H1 (cell line): ENCODE data around the gene MTMR4. TPM values are rescaled to one million over a fixed set of nuclear protein-coding genes. Genes with fewer than 3 reads are reported as not detected.

ENCODE experiments used
- CTCF ChIA-PET: fragments of 300-600 bp; sonication (Branson Sonifier 250); formaldehyde crosslinking; loops from one replicate; lab custom pipeline; 2021; ENCODE audit not compliant: partially characterized antibody; lab: Charles Lee
- POLR2A ChIA-PET: fragments of 300-600 bp; sonication (Branson Sonifier 250); formaldehyde crosslinking; loops from one replicate; lab custom pipeline; 2021; ENCODE audit warnings: inconsistent platforms; ENCODE audit not compliant: partially characterized antibody; lab: Charles Lee
- DNase-seq, 2 experiments: peaks; one replicate each; pipeline versions ENCODE4 v3.0.0 to v3.0.0-alpha.2; 2010 to 2022; ENCODE audit warnings: low spot score in 2 of 2, low read depth in 1 of 2, mixed read lengths in 1 of 2
- FAIRE-seq: peaks from 2 replicates; lab custom pipeline; 2011; peaks lifted over from hg19 to GRCh38; lab: Jason Lieb, UNC
- H2AFZ ChIP-seq: 2 replicates; pipeline ENCODE4 v1.8.1; 2012; ENCODE audit warnings: low read length, inconsistent platforms
- H2AK5ac ChIP-seq: 2 replicates; pipeline ENCODE4 v1.6.1; 2013; ENCODE audit warnings: low read depth, low read length
- H2BK120ac ChIP-seq: replicated peaks from 2 replicates; pipeline ENCODE3; 2013; ENCODE audit warnings: low read depth, low read length, inconsistent platforms
- H2BK12ac ChIP-seq: 2 replicates; pipeline ENCODE4 v1.6.1; 2013; ENCODE audit warnings: low read depth, low read length
- H2BK15ac ChIP-seq: 2 replicates; pipeline ENCODE4 v1.6.1; 2013; ENCODE audit warnings: low read length
- H2BK20ac ChIP-seq: 2 replicates; pipeline ENCODE4 v1.6.1; 2013; ENCODE audit warnings: low read length
- H2BK5ac ChIP-seq: 2 replicates; pipeline ENCODE4 v1.6.1; 2013; ENCODE audit warnings: low read depth, low read length
- H3K14ac ChIP-seq: 2 replicates; pipeline ENCODE4 v1.6.1; 2013; ENCODE audit warnings: inconsistent platforms; ENCODE audit not compliant: insufficient read length
- H3K18ac ChIP-seq: 2 replicates; pipeline ENCODE4 v1.6.1; 2013; ENCODE audit warnings: low read length; ENCODE audit errors: extremely low read depth
- H3K23ac ChIP-seq: 2 replicates; pipeline ENCODE4 v1.6.1; 2013; ENCODE audit warnings: inconsistent platforms; ENCODE audit not compliant: insufficient read length
- H3K23me2 ChIP-seq: 2 replicates; pipeline ENCODE4 v1.6.1; 2013; ENCODE audit warnings: low read depth, low read length
- H3K27ac ChIP-seq: 2 replicates; pipeline ENCODE4 v1.6.1; 2011; ENCODE audit warnings: low read depth, low read length, inconsistent platforms
- H3K27me3 ChIP-seq, 4 experiments: replicated peaks in 1 of 4; 1 replicate in 1 of 4; 2 replicates in 3 of 4; pipeline versions ENCODE4 v1.6.1 to v1.8.1; 2011 to 2013; ENCODE audit warnings: low read length in 3 of 4, mild to moderate bottlenecking in 3 of 4, inconsistent platforms in 2 of 4, mixed read lengths in 2 of 4, moderate library complexity in 1 of 4; ENCODE audit not compliant: control insufficient read depth in 3 of 4, insufficient read depth in 3 of 4; ENCODE audit errors: extremely low read depth in 1 of 4
- H3K36me3 ChIP-seq, 4 experiments: 2 replicates each; pipeline versions ENCODE4 v1.6.1 to v1.8.1; 2011 to 2013; ENCODE audit warnings: mild to moderate bottlenecking in 4 of 4, low read length in 3 of 4, moderate library complexity in 2 of 4, control low read depth in 1 of 4, inconsistent platforms in 1 of 4; ENCODE audit not compliant: insufficient read depth in 4 of 4, control insufficient read depth in 2 of 4
- H3K4ac ChIP-seq: replicated peaks from 2 replicates; pipeline ENCODE3; 2013; ENCODE audit warnings: low read length, low read depth, mixed read lengths, inconsistent platforms; ENCODE audit not compliant: insufficient read length
- H3K4me1 ChIP-seq, 4 experiments: replicated peaks in 1 of 4; 1 replicate in 1 of 4; 2 replicates in 3 of 4; pipeline versions ENCODE4 v1.6.1 to v1.8.1; 2011 to 2013; ENCODE audit warnings: low read length in 3 of 4, inconsistent platforms in 2 of 4, mixed read lengths in 1 of 4; ENCODE audit not compliant: insufficient read depth in 4 of 4, control insufficient read depth in 3 of 4
- H3K4me2 ChIP-seq, 2 experiments: 2 replicates each; pipeline versions ENCODE4 v1.6.1 to v1.8.1; 2011 to 2013; ENCODE audit warnings: low read depth in 2 of 2, low read length in 2 of 2, control low read depth in 1 of 2, inconsistent platforms in 1 of 2, mild to moderate bottlenecking in 1 of 2; ENCODE audit not compliant: insufficient read depth in 1 of 2
- H3K4me3 ChIP-seq, 4 experiments: fragments of 200-600, 300-600 bp in 1 of 4; sonication (generic), shearing (Covaris generic), sonication (Bioruptor Twin) in 1 of 4; 2 replicates each; pipeline versions ENCODE4 v1.5.1 to v1.8.1; 2011 to 2016; ENCODE audit warnings: low read length in 4 of 4, low read depth in 3 of 4, control low read depth in 2 of 4, inconsistent platforms in 2 of 4, mild to moderate bottlenecking in 2 of 4, mixed read lengths in 1 of 4, moderate library complexity in 1 of 4; ENCODE audit not compliant: insufficient read depth in 2 of 4; ENCODE audit errors: extremely low read depth in 1 of 4
- H3K56ac ChIP-seq: replicated peaks from 2 replicates; pipeline ENCODE3; 2013; ENCODE audit warnings: low read depth, mild to moderate bottlenecking, mixed read lengths, low read length, inconsistent platforms; ENCODE audit not compliant: insufficient read length
- H3K79me1 ChIP-seq: 2 replicates; pipeline ENCODE4 v1.6.1; 2013; ENCODE audit warnings: low read depth, low read length, control low read depth
- H3K79me2 ChIP-seq, 2 experiments: 2 replicates each; pipeline versions ENCODE4 v1.6.1 to v1.8.1; 2012 to 2013; ENCODE audit warnings: low read length in 2 of 2, mild to moderate bottlenecking in 2 of 2, inconsistent platforms in 1 of 2; ENCODE audit not compliant: insufficient read depth in 2 of 2, control insufficient read depth in 1 of 2
- H3K9ac ChIP-seq, 4 experiments: replicated peaks in 1 of 4; 1 replicate in 1 of 4; 2 replicates in 3 of 4; pipeline versions ENCODE4 v1.6.1 to v1.8.1; 2011 to 2013; ENCODE audit warnings: low read depth in 3 of 4, low read length in 3 of 4, control low read depth in 2 of 4, mild to moderate bottlenecking in 2 of 4, moderate library complexity in 2 of 4, inconsistent platforms in 1 of 4; ENCODE audit errors: extremely low read depth in 1 of 4
- H3K9me3 ChIP-seq, 2 experiments: 2 replicates each; pipeline versions ENCODE4 v1.6.1 to v1.8.1; 2012 to 2013; ENCODE audit warnings: mild to moderate bottlenecking in 2 of 2, moderate library complexity in 2 of 2, control low read depth in 1 of 2, inconsistent platforms in 1 of 2, low read depth in 1 of 2, low read length in 1 of 2, mixed read lengths in 1 of 2; ENCODE audit not compliant: insufficient read depth in 2 of 2
- H4K20me1 ChIP-seq, 2 experiments: replicated peaks in 1 of 2; 2 replicates each; pipeline versions ENCODE3 to v1.8.1; 2011 to 2013; ENCODE audit warnings: inconsistent platforms in 2 of 2, low read length in 2 of 2, mild to moderate bottlenecking in 1 of 2; ENCODE audit not compliant: insufficient read depth in 2 of 2, control insufficient read depth in 1 of 2
- H4K5ac ChIP-seq: 2 replicates; pipeline ENCODE4 v1.6.1; 2013; ENCODE audit warnings: low read length, low read depth, mixed read lengths, inconsistent platforms; ENCODE audit not compliant: insufficient read length
- H4K8ac ChIP-seq: 2 replicates; pipeline ENCODE4 v1.8.0; 2013; ENCODE audit warnings: mild to moderate bottlenecking, moderate library complexity, low read length, inconsistent platforms; ENCODE audit not compliant: insufficient read depth; ENCODE audit errors: extremely low read depth
- H4K91ac ChIP-seq: replicated peaks from 2 replicates; pipeline ENCODE3; 2013; ENCODE audit warnings: low read length, mixed read lengths, inconsistent platforms; ENCODE audit not compliant: insufficient read length
- CBX5 ChIP-seq: fragments of 300-800, 300-1000 bp; sonication (generic); IDR thresholded peaks from 2 replicates; pipeline ENCODE4 v1.7.1; 2016; ENCODE audit warnings: antibody characterized with exemption, low read length, low read depth
- CTCF ChIP-seq, 3 experiments: IDR thresholded peaks; 1 replicate in 2 of 3; 2 replicates in 1 of 3; pipeline versions ENCODE4 v1.5.1 to v1.6.1; 2011; ENCODE audit warnings: low read length in 3 of 3, mild to moderate bottlenecking in 3 of 3, inconsistent platforms in 2 of 3, low read depth in 1 of 3, moderate library complexity in 1 of 3; ENCODE audit not compliant: insufficient read depth in 1 of 3; ENCODE audit errors: control extremely low read depth in 1 of 3
- EGR1 ChIP-seq: IDR thresholded peaks from 2 replicates; pipeline ENCODE4 v1.6.1; 2011; ENCODE audit warnings: low read depth, low read length, borderline replicate concordance
- SP1 ChIP-seq: IDR thresholded peaks from 2 replicates; pipeline ENCODE4 v1.6.1; 2011; ENCODE audit warnings: low read depth, low read length
- SP2 ChIP-seq: IDR thresholded peaks from 2 replicates; pipeline ENCODE4 v1.6.1; 2012; ENCODE audit warnings: mild to moderate bottlenecking, low read length, inconsistent platforms
- TAF1 ChIP-seq: IDR thresholded peaks from 2 replicates; pipeline ENCODE4 v1.6.1; 2011; ENCODE audit warnings: mild to moderate bottlenecking, low read depth, low read length
- WGBS, 2 experiments: shearing (Covaris generic) in 1 of 2; methylation state at CpG; one replicate each; pipeline versions ENCODE4 v1.1.6 to v1.1.7; 2013 to 2015; ENCODE audit warnings: low lambda C conversion rate in 2 of 2, mixed read lengths in 2 of 2, inconsistent platforms in 1 of 2, low coverage in 1 of 2, missing lambda C conversion rate in 1 of 2; ENCODE audit not compliant: insufficient replicate concordance in 2 of 2, insufficient coverage in 1 of 2, insufficient read length in 1 of 2; ENCODE audit errors: extremely low coverage in 1 of 2, missing lambda C conversion rate in 1 of 2; 5-methylcytosine and 5-hydroxymethylcytosine counted together
- polyA plus RNA-seq, 7 experiments: library from polyadenylated mRNA; depleted of rRNA in 3 of 7; stranded (reverse) in 5 of 7; unstranded in 2 of 7; fragments of >200 nt in 5 of 7; fragments of 200-250 nt in 2 of 7; gene quantifications; 1 replicate in 5 of 7; 2 replicates in 1 of 7; 4 replicates in 1 of 7; pipeline versions ENCODE4 v1.2.1 to v1.2.3, GENCODE V29; 2011 to 2013; ENCODE audit warnings: missing spikeins in 2 of 7, mixed read lengths in 2 of 7
- total RNA-seq: library from RNA; stranded (reverse); fragmentation: NEBNext Ultra II Directional; extraction: Animal tissue kit (Norgen Biotek cat#: 25700); gene quantifications from 2 replicates; pipeline ENCODE4 v1.2.1, GENCODE V29; 2021
- TF ChIP-seq, protein P1 (sequence below): IDR thresholded peaks from 2 replicates; pipeline ENCODE4 v1.6.1; 2012; ENCODE audit warnings: low read length, inconsistent platforms

Gene MTMR4
- total and polyA plus RNA-seq, 2 of the 8 experiments (the other 6 are each of a cell fraction or from before 2014, with no cell fraction given), result 15.9 to 39.2 TPM

GRCh38 chr17:58517928-58518609 is 3.6 kb upstream of the MTMR4 start:
- Histone ChIP-seq H3K79me1 (peaks cover 4% of the 10 kb centered on the region), H3K36me3 (no peaks in the 10 kb centered on the region), H3K4ac (no peak overlapping the region), H3K56ac (peak overlapping the region; percentile 65), H3K9ac (peak overlapping the region; percentile 63 to 80 (median 72)), H4K20me1 (peaks cover 0 to 2% of the 10 kb centered on the region in 2 experiments), H2AK5ac (no peak overlapping the region), H2BK12ac (peak overlapping the region; percentile 64), H3K79me2 (peaks cover 0 to 17% of the 10 kb centered on the region in 2 experiments; a peak in 2 of 4 replicates), H2AFZ (peak overlapping the region; percentile 97), H3K27me3 (no peaks in the 10 kb centered on the region), H2BK5ac (peak overlapping the region; percentile 93), H3K18ac (peak overlapping the region; percentile 57; the same call in 1 of the 2 replicates), H3K14ac (no peak overlapping the region), H3K23ac (no peak overlapping the region), H3K27ac (peak overlapping the region; percentile 51), H3K4me2 (peak overlapping the region; percentile 47 to 95), H4K8ac (no peak overlapping the region; the same call in 1 of the 2 replicates), H2BK15ac (peak overlapping the region; percentile 88), H3K23me2 (peaks cover 15% of the 10 kb centered on the region), H3K4me1 (peaks cover 0 to 16% (median 5%) of the 10 kb centered on the region in 4 experiments; a peak in 5 of 7 replicates), H2BK20ac (no peak overlapping the region; the same call in 1 of the 2 replicates), H4K91ac (peak overlapping the region; percentile 83), H3K9me3 (no peaks in the 10 kb centered on the region), H3K4me3 (peak overlapping the region; percentile 79 to 94 (median 86)), H4K5ac (peak overlapping the region; percentile 47), H2BK120ac (no peak overlapping the region)
- FAIRE-seq (no peak), DNase-seq (peak; percentile 95 to 100)
- ChIA-PET CTCF (interaction anchor here (1.0 to 7.5 kb wide), 15 partner anchors 11 to 138 kb away, joined by 3 to 163 read pairs (median 4); no protein-coding TSS in a partner anchor), POLR2A (interaction anchor here (0.7 to 4.6 kb wide), 11 partner anchors 7 to 637 kb away, joined by 3 to 42 read pairs (median 4); partner anchors contain the start of genes PRR11, SKA2 and SUPT4H1)
- whole genome bisulfite sequencing, 2 experiments, result 0% methylated on average over 34 of the region's 39 CpGs; no CpG with 5 or more reads in 1 of the 2 experiments
- peak; percentile 76 for TF ChIP-seq SP2
- TF ChIP-seq EGR1, result peak; percentile 63; the same call in 1 of the 2 replicates
- TF ChIP-seq CBX5, result no peak
- no peak for TF ChIP-seq CTCF (IDR thresholded peaks at IDR 0.05; ENCODE audit: control extremely low read depth in 1 of 3, insufficient read depth in 1 of 3, low read depth in 1 of 3, low read length in 3 of 3)
- peak; percentile 22; the same call in 1 of the 2 replicates for TF ChIP-seq TAF1
- TF ChIP-seq SP1, result peak; percentile 94
- TF ChIP-seq, protein P1, sequence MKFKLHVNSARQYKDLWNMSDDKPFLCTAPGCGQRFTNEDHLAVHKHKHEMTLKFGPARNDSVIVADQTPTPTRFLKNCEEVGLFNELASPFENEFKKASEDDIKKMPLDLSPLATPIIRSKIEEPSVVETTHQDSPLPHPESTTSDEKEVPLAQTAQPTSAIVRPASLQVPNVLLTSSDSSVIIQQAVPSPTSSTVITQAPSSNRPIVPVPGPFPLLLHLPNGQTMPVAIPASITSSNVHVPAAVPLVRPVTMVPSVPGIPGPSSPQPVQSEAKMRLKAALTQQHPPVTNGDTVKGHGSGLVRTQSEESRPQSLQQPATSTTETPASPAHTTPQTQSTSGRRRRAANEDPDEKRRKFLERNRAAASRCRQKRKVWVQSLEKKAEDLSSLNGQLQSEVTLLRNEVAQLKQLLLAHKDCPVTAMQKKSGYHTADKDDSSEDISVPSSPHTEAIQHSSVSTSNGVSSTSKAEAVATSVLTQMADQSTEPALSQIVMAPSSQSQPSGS, result peak; percentile 73; the same call in 1 of the 2 replicates
